GM10266 (cell line): Measurements from ENCODE around the gene ULK3.

Source experiments
- DNase-seq: peaks from one replicate; pipeline ENCODE4 v3.0.0; 2012; ENCODE audit errors: extremely low spot score
- CTCF ChIP-seq: IDR thresholded peaks from 2 replicates; pipeline ENCODE4 v1.5.1; 2012; ENCODE audit warnings: mild to moderate bottlenecking, low read depth; ENCODE audit not compliant: control insufficient read depth, insufficient read depth; ENCODE audit errors: missing control alignments

The ULK3 gene

GRCh38 chr15:74821091-74821789 lies 21.7 kb downstream of the ULK3 start:
- DNase-seq, result peak; percentile 64
- TF ChIP-seq CTCF, result no peak

- no peak for DNase-seq
- TF ChIP-seq CTCF, result no peak
These were observed 22.9 kb downstream of the ULK3 start for GRCh38 chr15:74820056-74820455.

GRCh38 chr15:74817370-74817737 lies 25.6 kb downstream of the ULK3 start:
- no peak for DNase-seq
- no peak for TF ChIP-seq CTCF

GRCh38 chr15:74816624-74817369 lies 26.2 kb downstream of the ULK3 start:
- DNase-seq, result no peak
- no peak for TF ChIP-seq CTCF

GRCh38 chr15:74815961-74816360 lies 27.0 kb downstream of the ULK3 start:
- DNase-seq, result no peak
- no peak for TF ChIP-seq CTCF

GRCh38 chr15:74815121-74815934 lies 27.6 kb downstream of the ULK3 start:
- TF ChIP-seq CTCF, result no peak
- DNase-seq, result no peak
